WTC11 (cell line): ENCODE measurements around the gene SLC16A13. TPM values are rescaled to one million over a fixed set of nuclear protein-coding genes. Genes with fewer than 3 reads are reported as not detected.

Experiments used
- ATAC-seq: fragments of 200-7000 bp; cut with Tn5 transposase; 2 replicates; pipeline ENCODE4 v1.10.0; 2021; ENCODE audit warnings: mild to moderate bottlenecking, moderate library complexity
- CTCF ChIA-PET: fragments of 300-600 bp; sonication (Branson Sonifier 250); formaldehyde crosslinking; loops from one replicate; lab custom pipeline; 2021; ENCODE audit warnings: antibody characterized with exemption; lab: Charles Lee
- POLR2A ChIA-PET: fragments of 350-600 bp; sonication (Branson Sonifier 250); formaldehyde crosslinking; loops from one replicate; lab custom pipeline; 2021; ENCODE audit warnings: antibody characterized with exemption; lab: Charles Lee
- DNase-seq: peaks from one replicate; pipeline ENCODE4 v3.0.0; 2021; ENCODE audit warnings: low spot score
- H3K27ac Mint-ChIP-seq: 2 replicates; pipeline ENCODE4 v1.8.0; 2021; ENCODE audit warnings: mixed read lengths
- H3K27me3 Mint-ChIP-seq: 2 replicates; pipeline ENCODE4 v1.8.0; 2021; ENCODE audit warnings: low read depth, mild to moderate bottlenecking, moderate library complexity, mixed read lengths
- H3K36me3 Mint-ChIP-seq: 2 replicates; pipeline ENCODE4 v1.8.0; 2021; ENCODE audit warnings: mixed read lengths
- H3K4me1 Mint-ChIP-seq: 2 replicates; pipeline ENCODE4 v1.8.0; 2022; ENCODE audit warnings: mixed read lengths
- H3K4me3 Mint-ChIP-seq: 2 replicates; pipeline ENCODE4 v1.8.0; 2021; ENCODE audit warnings: mild to moderate bottlenecking, moderate library complexity, mixed read lengths
- H3K9me3 Mint-ChIP-seq: 2 replicates; pipeline ENCODE4 v1.8.0; 2021; ENCODE audit warnings: mixed read lengths
- E2F4 ChIP-seq: sonication (generic); formaldehyde crosslinking; IDR thresholded peaks from 2 replicates; pipeline ENCODE4 v1.8.1; 2022; ENCODE audit warnings: low read depth, mild to moderate bottlenecking, moderate library complexity, missing genetic modification reagents, borderline replicate concordance
- E2F5 ChIP-seq: sonication (generic); formaldehyde crosslinking; IDR thresholded peaks from 2 replicates; pipeline ENCODE4 v1.8.1; 2022; ENCODE audit warnings: mild to moderate bottlenecking, moderate library complexity, missing genetic modification reagents
- ETV6 ChIP-seq: sonication (generic); formaldehyde crosslinking; IDR thresholded peaks from 2 replicates; pipeline ENCODE4 v1.8.1; 2022; ENCODE audit warnings: mild to moderate bottlenecking, missing genetic modification reagents
- GABPB1 ChIP-seq: sonication (generic); formaldehyde crosslinking; IDR thresholded peaks from 2 replicates; pipeline ENCODE4 v1.8.1; 2023; ENCODE audit warnings: mild to moderate bottlenecking, missing genetic modification reagents
- GTF2I ChIP-seq: fragments of 250-450 bp; sonication (Bioruptor Pico); conservative IDR thresholded peaks from 2 replicates; pipeline ENCODE4 v1.4.0; 2021; ENCODE audit warnings: mild to moderate bottlenecking
- HMGA2 ChIP-seq: fragments of 250-450 bp; sonication (Bioruptor Pico); IDR thresholded peaks from 2 replicates; pipeline ENCODE4 v1.4.0; 2021; ENCODE audit warnings: mild to moderate bottlenecking, moderate library complexity
- IRF1 ChIP-seq: sonication (generic); formaldehyde crosslinking; IDR thresholded peaks from 2 replicates; pipeline ENCODE4 v1.8.0; 2023; ENCODE audit warnings: missing genetic modification reagents
- KAT7 ChIP-seq: sonication (generic); formaldehyde crosslinking; IDR thresholded peaks from 2 replicates; pipeline ENCODE4 v1.8.1; 2023; ENCODE audit warnings: missing genetic modification reagents, mild to moderate bottlenecking, borderline replicate concordance
- NFE2L1 ChIP-seq: sonication (generic); formaldehyde crosslinking; IDR thresholded peaks from 2 replicates; pipeline ENCODE4 v1.8.1; 2023; ENCODE audit warnings: missing genetic modification reagents
- NFYB ChIP-seq: sonication (generic); formaldehyde crosslinking; conservative IDR thresholded peaks from 2 replicates; pipeline ENCODE4 v1.8.0; 2022; ENCODE audit warnings: low read depth, missing genetic modification reagents
- NR1H2 ChIP-seq: sonication (generic); formaldehyde crosslinking; IDR thresholded peaks from 2 replicates; pipeline ENCODE4 v1.9.0; 2021; ENCODE audit warnings: mild to moderate bottlenecking, moderate library complexity, missing genetic modification reagents
- PREB ChIP-seq: sonication (generic); formaldehyde crosslinking; IDR thresholded peaks from 2 replicates; pipeline ENCODE4 v1.8.1; 2022; ENCODE audit warnings: mild to moderate bottlenecking, missing genetic modification reagents, moderate library complexity, borderline replicate concordance
- ZBTB21 ChIP-seq: sonication (generic); formaldehyde crosslinking; IDR thresholded peaks from 2 replicates; pipeline ENCODE4 v1.8.1; 2023; ENCODE audit warnings: mild to moderate bottlenecking, missing genetic modification reagents, borderline replicate concordance
- ZMAT4 ChIP-seq: fragments of 250-450 bp; sonication (Bioruptor Pico); IDR thresholded peaks from 2 replicates; pipeline ENCODE4 v1.9.0; 2021; ENCODE audit warnings: mild to moderate bottlenecking
- ZNF232 ChIP-seq: sonication (generic); formaldehyde crosslinking; IDR thresholded peaks from 2 replicates; pipeline ENCODE4 v1.8.0; 2022; ENCODE audit warnings: mild to moderate bottlenecking, missing genetic modification reagents
- ZNF396 ChIP-seq: fragments of 250-450 bp; sonication (Bioruptor Pico); IDR thresholded peaks from 2 replicates; pipeline ENCODE4 v1.8.0; 2021; ENCODE audit warnings: mild to moderate bottlenecking, moderate library complexity, borderline replicate concordance
- ZNF416 ChIP-seq: fragments of 250-450 bp; sonication (Bioruptor Pico); IDR thresholded peaks from 2 replicates; pipeline ENCODE4 v1.9.0; 2021; ENCODE audit warnings: mild to moderate bottlenecking, inconsistent platforms
- total RNA-seq: library from RNA; stranded (reverse); gene quantifications from 3 replicates; pipeline ENCODE4 v1.2.3, GENCODE V29; 2021
- TF ChIP-seq, protein P1 (sequence below): fragments of 250-450 bp; sonication (Bioruptor Pico); IDR thresholded peaks from 2 replicates; pipeline ENCODE4 v1.9.0; 2021; ENCODE audit warnings: moderate library complexity, mild to moderate bottlenecking, inconsistent platforms, borderline replicate concordance
- TF ChIP-seq, protein P2 (sequence below): sonication (generic); formaldehyde crosslinking; conservative IDR thresholded peaks from 2 replicates; pipeline ENCODE4 v1.8.1; 2022; ENCODE audit warnings: mild to moderate bottlenecking, missing genetic modification reagents
- TF ChIP-seq, protein P3 (sequence below): sonication (generic); formaldehyde crosslinking; IDR thresholded peaks from 2 replicates; pipeline ENCODE4 v1.8.1; 2022; ENCODE audit warnings: missing genetic modification reagents, borderline replicate concordance
- TF ChIP-seq, protein P4 (sequence below): sonication (generic); formaldehyde crosslinking; conservative IDR thresholded peaks from 2 replicates; pipeline ENCODE4 v1.8.1; 2023; ENCODE audit warnings: mild to moderate bottlenecking, low read depth, missing genetic modification reagents, moderate library complexity

The SLC16A13 gene
- total RNA-seq, 1 experiment from 2014 or later, result 5.2 TPM

GRCh38 chr17:7038025-7038862, 2.4 kb downstream of the SLC16A13 start (continued):
- TF ChIP-seq, protein P1, sequence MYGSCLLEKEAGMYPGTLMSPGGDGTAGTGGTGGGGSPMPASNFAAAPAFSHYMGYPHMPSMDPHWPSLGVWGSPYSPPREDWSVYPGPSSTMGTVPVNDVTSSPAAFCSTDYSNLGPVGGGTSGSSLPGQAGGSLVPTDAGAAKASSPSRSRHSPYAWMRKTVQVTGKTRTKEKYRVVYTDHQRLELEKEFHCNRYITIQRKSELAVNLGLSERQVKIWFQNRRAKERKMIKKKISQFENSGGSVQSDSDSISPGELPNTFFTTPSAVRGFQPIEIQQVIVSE (CRISPR knock-in tag), result no peak
- TF ChIP-seq ZNF416 (CRISPR knock-in tag), result no peak
- no peak for TF ChIP-seq PREB (CRISPR knock-in tag)
- no peak for TF ChIP-seq E2F5
- no peak for TF ChIP-seq NR1H2 (CRISPR knock-in tag)
- TF ChIP-seq IRF1 (CRISPR knock-in tag), result no peak
- TF ChIP-seq ZBTB21, result no peak
- TF ChIP-seq ETV6 (CRISPR knock-in tag), result no peak
- TF ChIP-seq, protein P2, sequence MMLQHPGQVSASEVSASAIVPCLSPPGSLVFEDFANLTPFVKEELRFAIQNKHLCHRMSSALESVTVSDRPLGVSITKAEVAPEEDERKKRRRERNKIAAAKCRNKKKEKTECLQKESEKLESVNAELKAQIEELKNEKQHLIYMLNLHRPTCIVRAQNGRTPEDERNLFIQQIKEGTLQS, result no peak
- TF ChIP-seq HMGA2, result no peak

- no peak for DNase-seq
- CTCF ChIA-PET, result interaction anchor here (1.2 to 1.5 kb wide), 3 partner anchors 16 to 125 kb away, joined by 3 read pairs; no protein-coding TSS in a partner anchor
- H3K27ac Mint-ChIP-seq, result no peak overlapping the region
- TF ChIP-seq KAT7 (no peak), ZNF416 (CRISPR knock-in tag) (no peak), PREB (CRISPR knock-in tag) (no peak), GTF2I (CRISPR knock-in tag) (no peak), ZMAT4 (CRISPR knock-in tag) (no peak), GABPB1 (CRISPR knock-in tag) (no peak), NFE2L1 (CRISPR knock-in tag) (no peak), ZNF232 (CRISPR knock-in tag) (no peak), ZNF396 (CRISPR knock-in tag) (no peak), E2F4 (no peak), NFYB (CRISPR knock-in tag) (no peak)
- TF ChIP-seq, protein P3, sequence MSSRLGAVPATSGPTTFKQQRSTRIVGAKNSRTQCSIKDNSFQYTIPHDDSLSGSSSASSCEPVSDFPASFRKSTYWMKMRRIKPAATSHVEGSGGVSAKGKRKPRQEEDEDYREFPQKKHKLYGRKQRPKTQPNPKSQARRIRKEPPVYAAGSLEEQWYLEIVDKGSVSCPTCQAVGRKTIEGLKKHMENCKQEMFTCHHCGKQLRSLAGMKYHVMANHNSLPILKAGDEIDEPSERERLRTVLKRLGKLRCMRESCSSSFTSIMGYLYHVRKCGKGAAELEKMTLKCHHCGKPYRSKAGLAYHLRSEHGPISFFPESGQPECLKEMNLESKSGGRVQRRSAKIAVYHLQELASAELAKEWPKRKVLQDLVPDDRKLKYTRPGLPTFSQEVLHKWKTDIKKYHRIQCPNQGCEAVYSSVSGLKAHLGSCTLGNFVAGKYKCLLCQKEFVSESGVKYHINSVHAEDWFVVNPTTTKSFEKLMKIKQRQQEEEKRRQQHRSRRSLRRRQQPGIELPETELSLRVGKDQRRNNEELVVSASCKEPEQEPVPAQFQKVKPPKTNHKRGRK (CRISPR knock-in tag), result no peak
- TF ChIP-seq, protein P4, sequence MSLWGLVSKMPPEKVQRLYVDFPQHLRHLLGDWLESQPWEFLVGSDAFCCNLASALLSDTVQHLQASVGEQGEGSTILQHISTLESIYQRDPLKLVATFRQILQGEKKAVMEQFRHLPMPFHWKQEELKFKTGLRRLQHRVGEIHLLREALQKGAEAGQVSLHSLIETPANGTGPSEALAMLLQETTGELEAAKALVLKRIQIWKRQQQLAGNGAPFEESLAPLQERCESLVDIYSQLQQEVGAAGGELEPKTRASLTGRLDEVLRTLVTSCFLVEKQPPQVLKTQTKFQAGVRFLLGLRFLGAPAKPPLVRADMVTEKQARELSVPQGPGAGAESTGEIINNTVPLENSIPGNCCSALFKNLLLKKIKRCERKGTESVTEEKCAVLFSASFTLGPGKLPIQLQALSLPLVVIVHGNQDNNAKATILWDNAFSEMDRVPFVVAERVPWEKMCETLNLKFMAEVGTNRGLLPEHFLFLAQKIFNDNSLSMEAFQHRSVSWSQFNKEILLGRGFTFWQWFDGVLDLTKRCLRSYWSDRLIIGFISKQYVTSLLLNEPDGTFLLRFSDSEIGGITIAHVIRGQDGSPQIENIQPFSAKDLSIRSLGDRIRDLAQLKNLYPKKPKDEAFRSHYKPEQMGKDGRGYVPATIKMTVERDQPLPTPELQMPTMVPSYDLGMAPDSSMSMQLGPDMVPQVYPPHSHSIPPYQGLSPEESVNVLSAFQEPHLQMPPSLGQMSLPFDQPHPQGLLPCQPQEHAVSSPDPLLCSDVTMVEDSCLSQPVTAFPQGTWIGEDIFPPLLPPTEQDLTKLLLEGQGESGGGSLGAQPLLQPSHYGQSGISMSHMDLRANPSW (CRISPR knock-in tag), result no peak
- TF ChIP-seq, all 79 proteins: peak for 0
- no peak for ATAC-seq
- POLR2A ChIA-PET, result no interaction called here
- Mint-ChIP-seq H3K36me3 (no peaks in the 10 kb centered on the region), H3K27me3 (peaks cover 48% of the 10 kb centered on the region), H3K4me3 (no peak overlapping the region), H3K4me1 (peaks cover 29% of the 10 kb centered on the region), H3K9me3 (no peaks in the 10 kb centered on the region)
Measured at GRCh38 chr17:7039832-7040231, 4.0 kb downstream of the SLC16A13 start.
